MG63 (cell line): Measurements from ENCODE around the gene SYT2. TPM values are rescaled to one million over a fixed set of nuclear protein-coding genes. Genes with fewer than 3 reads are reported as not detected.
A peak's percentile ranks its signal among the peaks of the same experiment; 100 is the strongest.
"Not testable (repeated sequence)": the region's sequence is repeated elsewhere in the genome, so short reads cannot be mapped to it uniquely, and the experiment has no call there.

Experiments used
- DNase-seq: peaks from one replicate; pipeline ENCODE4 v3.0.0-alpha.2; 2020
- H3K27me3 ChIP-seq: fragments of 250-450 bp; sonication (Bioruptor Pico); 2 replicates; pipeline ENCODE4 v1.5.1; 2020; ENCODE audit warnings: mild to moderate bottlenecking, moderate library complexity
- H3K36me3 ChIP-seq: fragments of 250-450 bp; sonication (Bioruptor Pico); 2 replicates; pipeline ENCODE4 v1.5.1; 2020; ENCODE audit warnings: mild to moderate bottlenecking, moderate library complexity
- H3K4me3 ChIP-seq: fragments of 250-450 bp; sonication (Bioruptor Pico); 2 replicates; pipeline ENCODE4 v1.5.1; 2020; ENCODE audit warnings: mild to moderate bottlenecking, moderate library complexity
- H3K9me3 ChIP-seq: fragments of 250-450 bp; sonication (Bioruptor Pico); 2 replicates; pipeline ENCODE4 v1.5.1; 2020; ENCODE audit warnings: mild to moderate bottlenecking, moderate library complexity
- total RNA-seq: library from RNA; depleted of rRNA; stranded (reverse); fragments of >200 nt; shearing (Covaris generic); gene quantifications from 2 replicates; pipeline ENCODE4 v1.2.3, GENCODE V29; 2014; ENCODE audit warnings: low replicate concordance

The SYT2 gene
- total RNA-seq, 1 experiment from 2014 or later, result 0.03 TPM

DNA sequence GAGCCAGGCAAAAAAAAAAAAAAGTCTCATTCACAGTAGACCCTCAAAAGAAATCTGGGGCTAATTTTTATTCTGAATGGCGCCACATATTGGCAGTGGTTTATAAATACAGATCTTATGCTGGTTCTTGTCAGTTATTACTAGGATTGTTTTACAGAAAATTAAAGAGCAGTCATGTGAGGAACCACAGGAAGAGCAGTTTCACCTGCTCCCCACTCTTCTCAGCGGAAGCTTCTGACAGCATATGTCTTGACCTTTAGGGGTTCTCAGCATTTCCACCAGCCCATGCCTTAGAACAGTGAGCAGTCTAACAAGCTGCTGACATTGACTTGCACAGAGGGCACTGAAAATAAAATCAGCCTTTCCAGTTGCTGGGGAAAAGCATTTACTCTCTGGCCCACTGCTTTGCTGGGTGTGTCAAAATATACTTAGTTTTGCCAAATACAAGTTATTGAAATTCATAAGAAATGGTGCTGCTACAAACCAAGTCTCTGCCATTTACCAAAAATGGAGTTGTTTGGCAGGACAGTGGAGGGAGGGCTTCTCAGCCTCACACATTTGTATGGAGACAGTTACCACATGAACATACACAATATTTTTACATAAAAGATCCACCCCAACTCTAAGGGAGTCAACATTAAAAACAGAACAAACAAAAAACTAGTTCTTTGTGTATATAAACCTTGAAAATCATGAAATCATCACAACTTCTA, 144.2 kb downstream of the SYT2 start:
- no peaks in the 10 kb centered on the region for H3K9me3 ChIP-seq
- no peak for DNase-seq
- no peak overlapping the region for H3K4me3 ChIP-seq
- H3K27me3 ChIP-seq, result no peaks in the 10 kb centered on the region
- peaks cover 7% of the 10 kb centered on the region for H3K36me3 ChIP-seq

GRCh38 chr1:202564958-202565495, 145.2 kb downstream of the SYT2 start:
- Histone ChIP-seq H3K36me3 (peaks cover 7% of the 10 kb centered on the region), H3K4me3 (no peak overlapping the region), H3K9me3 (no peaks in the 10 kb centered on the region), H3K27me3 (no peaks in the 10 kb centered on the region)
- no peak for DNase-seq

DNA sequence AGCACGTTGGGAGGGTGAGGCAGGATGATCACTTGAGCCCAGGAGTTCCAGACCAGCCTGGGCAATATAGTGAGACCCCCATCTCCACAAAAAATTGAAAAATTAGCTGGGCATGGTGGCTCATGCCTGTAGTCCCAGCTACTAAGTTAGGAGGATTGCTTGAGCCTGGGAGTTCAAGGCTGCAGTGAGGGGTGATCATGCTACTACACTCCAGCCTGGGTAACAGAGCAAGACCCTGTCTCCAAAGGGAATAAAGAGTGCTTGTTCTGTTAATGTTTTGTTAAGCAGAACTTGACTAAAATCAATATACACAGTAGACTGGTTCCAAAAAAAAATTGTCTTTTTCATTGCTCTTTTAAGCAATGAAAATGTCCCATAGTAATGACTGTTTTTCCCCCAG, 146.4 kb downstream of the SYT2 start:
- Histone ChIP-seq H3K4me3 (no peak overlapping the region), H3K36me3 (peaks cover 7% of the 10 kb centered on the region), H3K27me3 (no peaks in the 10 kb centered on the region), H3K9me3 (no peaks in the 10 kb centered on the region)
- DNase-seq, result no peak

- peak; percentile 82 for DNase-seq
Observed at GRCh38 chr1:202562444-202563060, 147.7 kb downstream of the SYT2 start.

DNA sequence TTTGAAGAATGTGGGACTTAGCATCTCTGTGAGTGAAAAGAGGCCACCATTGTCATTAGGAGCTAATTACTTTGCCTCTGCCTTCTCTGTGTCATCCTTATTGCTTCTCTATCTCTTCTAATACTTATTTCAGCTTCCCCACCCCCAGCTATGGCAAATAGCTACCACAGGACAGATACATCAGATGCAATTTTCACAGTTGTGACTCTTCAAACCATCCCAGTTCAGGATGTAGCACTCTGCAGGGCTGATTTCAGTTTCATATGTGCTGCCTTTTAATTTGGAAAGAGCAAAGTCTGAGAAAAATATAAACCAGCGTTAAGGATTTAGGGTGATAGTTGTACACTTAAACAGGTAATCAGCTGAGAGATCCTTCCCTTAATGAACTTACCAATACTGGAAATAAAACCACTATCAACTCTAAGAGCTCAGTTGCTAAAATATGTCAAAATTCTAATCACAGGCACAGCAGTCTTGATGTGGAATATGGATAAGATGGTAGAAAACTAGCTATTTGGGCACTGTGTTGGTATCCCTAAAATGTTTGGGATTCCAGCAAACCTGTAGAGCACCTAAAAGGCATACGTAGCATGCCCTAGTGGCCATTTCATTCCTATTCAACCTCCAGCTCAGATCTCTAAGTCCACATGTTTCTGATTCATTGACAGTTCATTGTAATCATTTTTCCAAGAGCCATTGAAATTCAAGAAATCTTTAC, 148.4 kb downstream of the SYT2 start:
- Histone ChIP-seq H3K36me3 (peaks cover 7% of the 10 kb centered on the region), H3K4me3 (no peak overlapping the region), H3K9me3 (no peaks in the 10 kb centered on the region), H3K27me3 (no peaks in the 10 kb centered on the region)
- no peak for DNase-seq

More at GRCh38 chr1:202562444-202563060, 147.7 kb downstream of the SYT2 start:
- Histone ChIP-seq H3K9me3 (no peaks in the 10 kb centered on the region), H3K4me3 (no peak overlapping the region), H3K27me3 (no peaks in the 10 kb centered on the region), H3K36me3 (peaks cover 7% of the 10 kb centered on the region)

DNA sequence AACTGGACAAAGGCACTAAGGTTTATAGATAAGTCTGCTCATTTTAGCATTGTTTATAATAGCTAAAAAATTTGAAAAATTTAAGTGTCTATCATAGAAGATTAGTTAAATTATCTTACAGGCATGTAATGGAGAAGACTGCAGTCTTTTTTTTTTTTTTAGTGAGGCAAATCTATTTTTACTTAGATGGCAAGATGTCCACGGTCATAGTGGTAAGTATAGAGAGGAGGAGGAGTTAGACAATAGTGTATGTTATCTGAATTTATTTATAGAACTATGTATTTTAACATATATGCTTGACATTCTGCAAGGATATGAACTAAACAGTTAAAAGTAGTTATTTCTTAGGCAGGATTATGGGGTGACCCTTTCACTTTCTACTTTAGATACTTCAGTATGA, 149.0 kb downstream of the SYT2 start:
- no peak overlapping the region for H3K4me3 ChIP-seq
- DNase-seq, result no peak
- H3K27me3 ChIP-seq, result no peaks in the 10 kb centered on the region
- H3K36me3 ChIP-seq, result peaks cover 5% of the 10 kb centered on the region
- no peaks in the 10 kb centered on the region for H3K9me3 ChIP-seq

DNA sequence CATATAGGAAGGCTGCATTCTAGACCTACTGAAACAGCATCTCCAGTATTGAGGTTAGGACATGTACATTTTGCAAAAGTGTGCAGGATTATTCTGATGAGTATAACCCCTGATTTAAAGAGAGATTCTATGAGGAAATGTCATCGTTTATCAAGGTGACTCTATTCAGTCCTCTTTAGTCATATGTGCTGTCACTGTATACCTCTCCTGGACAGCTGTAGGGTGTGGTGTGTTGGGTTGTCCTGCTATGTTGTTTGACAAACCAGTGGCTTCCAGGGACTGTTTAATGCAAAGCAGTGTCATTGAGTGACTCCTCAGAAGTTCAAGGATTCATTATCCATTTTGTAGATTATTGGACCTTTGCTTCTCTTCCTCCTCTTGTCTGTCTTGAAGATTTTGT, 152.6 kb downstream of the SYT2 start:
- not testable (repeated sequence) for H3K27me3 ChIP-seq, DNase-seq, H3K36me3 ChIP-seq, H3K9me3 ChIP-seq, H3K4me3 ChIP-seq

- DNase-seq, H3K9me3 ChIP-seq, H3K4me3 ChIP-seq, H3K36me3 ChIP-seq, H3K27me3 ChIP-seq: not testable (repeated sequence)
Observed at GRCh38 chr1:202556037-202556436, 154.2 kb downstream of the SYT2 start.

- not testable (repeated sequence) for DNase-seq, H3K4me3 ChIP-seq, H3K27me3 ChIP-seq, H3K36me3 ChIP-seq, H3K9me3 ChIP-seq
Observed at GRCh38 chr1:202554619-202555018, 155.6 kb downstream of the SYT2 start.

GRCh38 chr1:202553560-202554038, 156.7 kb downstream of the SYT2 start:
- H3K36me3 ChIP-seq, result no peaks in the 10 kb centered on the region
- no peaks in the 10 kb centered on the region for H3K27me3 ChIP-seq
- DNase-seq, result peak; percentile 57
- no peak overlapping the region for H3K4me3 ChIP-seq
- no peaks in the 10 kb centered on the region for H3K9me3 ChIP-seq

DNA sequence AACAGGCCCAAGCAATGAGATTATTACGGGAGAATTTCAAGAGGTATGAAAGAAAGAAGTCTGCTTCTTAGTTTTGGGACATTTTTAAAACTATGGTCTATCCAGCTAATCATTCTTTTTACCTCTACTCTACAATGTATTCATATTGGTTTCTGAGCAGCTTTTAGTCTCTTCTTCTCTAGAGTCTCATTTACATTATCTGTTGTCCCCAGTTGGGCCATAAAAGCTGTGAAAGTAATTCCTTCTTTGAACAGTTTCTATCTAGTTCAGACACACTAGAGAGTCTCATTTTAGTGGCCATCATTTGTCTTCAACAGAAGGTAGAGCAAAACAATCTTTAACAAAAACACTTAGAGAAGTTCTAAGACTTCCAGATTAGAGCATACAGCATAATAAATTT, 157.2 kb downstream of the SYT2 start:
- H3K27me3 ChIP-seq, H3K4me3 ChIP-seq, DNase-seq, H3K36me3 ChIP-seq, H3K9me3 ChIP-seq: not testable (repeated sequence)

- H3K27me3 ChIP-seq, H3K4me3 ChIP-seq, H3K9me3 ChIP-seq, H3K36me3 ChIP-seq, DNase-seq: not testable (repeated sequence)
Observed at GRCh38 chr1:202552615-202553014, 157.6 kb downstream of the SYT2 start.

- Histone ChIP-seq H3K9me3 (no peaks in the 10 kb centered on the region), H3K36me3 (no peaks in the 10 kb centered on the region), H3K27me3 (no peaks in the 10 kb centered on the region), H3K4me3 (no peak overlapping the region)
- no peak for DNase-seq
Observed at GRCh38 chr1:202551683-202552082, 158.6 kb downstream of the SYT2 start.

DNA sequence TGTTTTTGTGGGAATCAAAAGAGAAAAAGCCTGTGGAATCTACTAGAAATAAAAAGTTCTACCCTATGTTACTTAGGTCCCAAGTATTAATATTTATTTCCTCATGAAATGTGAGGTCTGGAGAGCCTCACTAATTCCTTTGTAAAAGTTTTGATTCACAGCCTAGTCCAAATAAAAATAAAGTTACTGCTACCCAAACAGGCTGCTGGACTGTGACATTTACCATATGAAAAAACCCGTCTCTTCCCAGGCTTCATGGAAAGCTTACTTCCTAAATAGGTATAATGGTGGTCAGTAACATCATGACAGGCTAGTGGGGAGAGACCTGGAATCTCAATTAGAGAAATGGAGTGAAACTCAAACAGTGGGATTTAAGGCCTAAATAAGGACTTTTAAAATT, 160.2 kb downstream of the SYT2 start:
- H3K27me3 ChIP-seq, DNase-seq, H3K9me3 ChIP-seq, H3K4me3 ChIP-seq, H3K36me3 ChIP-seq: not testable (repeated sequence)

DNA sequence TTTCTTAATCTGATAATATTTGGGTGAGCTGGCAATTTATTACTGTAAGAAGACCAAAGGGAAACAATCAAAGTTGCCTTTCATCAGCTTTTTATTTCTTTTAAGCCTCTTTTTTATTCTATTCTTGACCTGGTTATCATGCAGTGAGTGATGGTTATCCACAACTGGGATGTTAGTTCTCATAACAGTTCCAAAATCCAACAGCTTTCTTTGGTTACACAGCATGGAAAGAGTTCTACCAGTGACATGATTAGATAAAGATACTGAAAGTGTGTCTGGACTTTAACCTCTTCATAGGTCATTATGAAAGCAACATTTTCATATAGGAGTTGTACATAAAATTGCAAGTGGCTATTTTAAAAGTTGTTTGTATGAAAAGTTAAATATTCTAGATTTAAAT, 163.0 kb downstream of the SYT2 start:
- Histone ChIP-seq H3K4me3 (no peak overlapping the region), H3K36me3 (no peaks in the 10 kb centered on the region), H3K27me3 (no peaks in the 10 kb centered on the region), H3K9me3 (no peaks in the 10 kb centered on the region)
- DNase-seq, result no peak

- not testable (repeated sequence) for H3K4me3 ChIP-seq, DNase-seq, H3K9me3 ChIP-seq, H3K36me3 ChIP-seq, H3K27me3 ChIP-seq
Observed at GRCh38 chr1:202546796-202547195, 163.5 kb downstream of the SYT2 start.

GRCh38 chr1:202546377-202546776, 163.9 kb downstream of the SYT2 start:
- H3K27me3 ChIP-seq, H3K9me3 ChIP-seq, H3K36me3 ChIP-seq, H3K4me3 ChIP-seq, DNase-seq: not testable (repeated sequence)
